GM18505 (cell line): ENCODE measurements around the gene AMER3.

Experiments
- ATAC-seq: cut with Tn5 transposase; IDR thresholded peaks from one replicate; pipeline ENCODE4 v1.9.1; 2021; ENCODE audit not compliant: unreplicated experiment
- POLR2A ChIP-seq: IDR thresholded peaks from 4 replicates; pipeline ENCODE4 v1.6.1; 2011; ENCODE audit warnings: borderline replicate concordance; ENCODE audit not compliant: insufficient read depth, insufficient read length; ENCODE audit errors: extremely low read depth

Gene AMER3

GRCh38 chr2:130760754-130761751 is 5.7 kb downstream of the AMER3 start:
- ATAC-seq = no peak
- no peak for TF ChIP-seq POLR2A

GRCh38 chr2:130762031-130762909 is 6.9 kb downstream of the AMER3 start:
- no peak for TF ChIP-seq POLR2A
- ATAC-seq = no peak

GRCh38 chr2:130762910-130763385 is 7.6 kb downstream of the AMER3 start:
- TF ChIP-seq POLR2A = no peak
- ATAC-seq = no peak

DNA sequence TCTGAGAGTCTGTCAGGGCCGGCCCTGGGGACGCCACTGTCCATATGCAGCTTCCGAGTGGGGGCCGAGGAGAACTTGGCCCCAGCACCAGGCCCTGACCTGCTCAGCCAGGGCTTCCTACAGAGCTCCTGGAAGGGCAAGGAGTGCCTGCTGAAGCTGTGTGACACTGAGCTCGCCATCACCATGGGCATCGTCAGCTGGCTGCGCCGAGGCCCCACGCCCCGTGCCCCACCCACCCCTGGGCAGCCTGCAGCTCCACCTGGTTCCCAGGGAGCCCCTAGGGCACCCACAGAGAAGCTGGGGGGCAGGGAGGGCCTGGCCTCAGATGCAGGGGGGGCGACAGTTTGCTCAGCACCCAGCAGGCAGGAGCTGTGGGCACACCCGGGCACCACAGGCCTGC is 8.1 kb downstream of the AMER3 start:
- no peak for TF ChIP-seq POLR2A
- ATAC-seq = no peak

- no peak for TF ChIP-seq POLR2A
- no peak for ATAC-seq
Measured at GRCh38 chr2:130764035-130764820, 8.9 kb downstream of the AMER3 start.

DNA sequence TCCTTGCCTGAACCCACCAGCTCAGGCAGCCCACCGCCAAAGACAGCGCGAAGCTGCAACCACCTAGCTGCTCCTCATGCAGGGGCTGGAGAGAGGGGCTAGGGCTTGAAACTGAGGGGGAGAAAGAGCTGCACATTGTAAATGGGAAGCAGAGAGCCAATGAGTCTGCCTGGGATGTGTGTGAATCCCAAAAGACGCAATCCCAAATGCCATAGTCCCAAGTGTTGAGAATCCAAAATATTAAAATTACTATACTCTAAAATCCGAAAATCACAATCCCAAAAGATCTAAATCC is 9.4 kb downstream of the AMER3 start:
- no peak for ATAC-seq
- TF ChIP-seq POLR2A = no peak

DNA sequence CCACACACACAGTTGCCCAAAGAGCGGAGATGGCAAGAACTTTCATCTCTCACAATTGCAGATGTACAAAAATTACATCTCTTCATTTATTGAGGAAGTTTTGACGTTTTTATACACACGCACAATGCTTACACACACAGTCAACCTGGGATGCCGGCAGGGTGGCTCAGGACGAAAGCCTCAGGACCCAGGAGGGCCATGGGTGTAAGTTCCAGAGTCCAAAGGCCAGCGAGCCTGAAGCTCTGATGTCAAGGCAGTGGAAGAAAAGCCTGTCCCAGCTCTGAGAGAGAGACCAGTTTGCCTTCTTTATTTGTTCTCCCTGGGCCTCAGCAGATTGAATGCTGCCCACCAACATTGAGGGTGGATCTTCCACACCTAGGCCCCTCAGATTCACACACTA is 10.1 kb downstream of the AMER3 start:
- TF ChIP-seq POLR2A = no peak
- no peak for ATAC-seq

- TF ChIP-seq POLR2A = no peak
- no peak for ATAC-seq
Measured at GRCh38 chr2:130766037-130766436, 10.7 kb downstream of the AMER3 start.

- no peak for TF ChIP-seq POLR2A
- ATAC-seq = no peak
Measured at GRCh38 chr2:130766711-130767407, 11.5 kb downstream of the AMER3 start.

- no peak for TF ChIP-seq POLR2A
- ATAC-seq = no peak
Measured at GRCh38 chr2:130767408-130767775, 12.1 kb downstream of the AMER3 start.

DNA sequence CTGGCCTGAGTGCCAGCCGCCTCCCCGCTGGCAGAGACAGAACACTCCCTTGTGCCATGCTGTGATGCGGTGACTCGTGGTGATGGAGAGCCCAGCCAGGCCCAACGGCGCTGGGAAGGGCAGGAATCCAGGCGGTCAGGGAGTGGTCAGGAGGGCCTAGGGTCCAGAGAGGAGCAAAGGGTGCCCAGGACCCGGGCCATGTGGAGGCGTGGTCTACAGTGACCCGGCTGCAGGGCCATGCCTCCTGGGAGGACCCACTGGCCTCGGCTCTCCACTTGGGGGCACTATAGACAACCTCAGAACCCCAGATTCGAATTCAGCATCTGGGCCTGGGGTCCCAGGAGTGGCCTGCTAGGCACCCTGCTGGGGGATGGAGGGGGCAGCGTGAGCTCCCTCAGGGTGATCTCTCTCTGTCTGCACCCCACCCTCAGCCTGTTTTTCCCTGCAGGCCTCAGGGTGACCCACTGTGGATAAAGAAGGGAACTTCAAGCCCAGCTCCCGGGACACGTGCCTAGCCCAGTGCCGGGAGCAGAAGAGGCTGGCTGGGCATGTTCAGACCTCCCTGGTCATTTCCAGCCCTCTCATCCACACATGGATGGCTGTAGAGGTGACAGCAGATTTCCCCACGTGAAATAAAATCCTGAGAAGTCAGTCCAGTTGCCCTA is 13.0 kb downstream of the AMER3 start:
- TF ChIP-seq POLR2A = no peak
- no peak for ATAC-seq

- TF ChIP-seq POLR2A = no peak
- ATAC-seq = no peak
Measured at GRCh38 chr2:130769343-130769907, 14.1 kb downstream of the AMER3 start.
